Right renal pelvis (tissue), 4 donors: ENCODE measurements around the gene CYP24A1. TPM values are rescaled to one million over a fixed set of nuclear protein-coding genes. Genes with fewer than 3 reads are reported as not detected.

Source experiments
- DNase-seq, 4 donors: peaks; one replicate each; pipeline ENCODE4 v3.0.0-alpha.2; 2013; ENCODE audit warnings: low read depth in 4 of 4, low spot score in 3 of 4, missing footprints in 1 of 4
- polyA plus RNA-seq, 4 donors: library from polyadenylated mRNA; unstranded; fragments of 120-200 nt; gene quantifications; one replicate each; pipeline ENCODE4 v1.2.1, GENCODE V29; 2013; ENCODE audit not compliant: insufficient read length in 4 of 4

The CYP24A1 gene
- polyA plus RNA-seq, 4 donors, result 1.2 to 4.2 (median 2.8) TPM

GRCh38 chr20:54116550-54117235 is 57.1 kb downstream of the CYP24A1 start:
- no peak for DNase-seq

- no peak for DNase-seq
Measured at GRCh38 chr20:54115172-54115854, 58.5 kb downstream of the CYP24A1 start.

GRCh38 chr20:54114109-54114508 is 59.7 kb downstream of the CYP24A1 start:
- DNase-seq, result no peak

- no peak for DNase-seq
Measured at GRCh38 chr20:54113566-54113965, 60.2 kb downstream of the CYP24A1 start.

GRCh38 chr20:54112221-54112884 is 61.4 kb downstream of the CYP24A1 start:
- DNase-seq, result no peak

GRCh38 chr20:54111460-54111859 is 62.3 kb downstream of the CYP24A1 start:
- no peak for DNase-seq

- no peak for DNase-seq
Measured at GRCh38 chr20:54110457-54110856, 63.3 kb downstream of the CYP24A1 start.

- DNase-seq, result no peak
Measured at GRCh38 chr20:54110041-54110440, 63.7 kb downstream of the CYP24A1 start.

- no peak for DNase-seq
Measured at GRCh38 chr20:54108817-54109216, 65.0 kb downstream of the CYP24A1 start.

- no peak for DNase-seq
Measured at GRCh38 chr20:54108326-54108642, 65.5 kb downstream of the CYP24A1 start.

GRCh38 chr20:54107600-54108325 is 66.0 kb downstream of the CYP24A1 start:
- DNase-seq, result no peak

GRCh38 chr20:54107181-54107580 is 66.6 kb downstream of the CYP24A1 start:
- DNase-seq, result no peak

GRCh38 chr20:54106162-54106561 is 67.6 kb downstream of the CYP24A1 start:
- DNase-seq, result no peak

GRCh38 chr20:54105653-54106052 is 68.1 kb downstream of the CYP24A1 start:
- DNase-seq, result no peak

- DNase-seq, result no peak
Measured at GRCh38 chr20:54104781-54105180, 69.0 kb downstream of the CYP24A1 start.

GRCh38 chr20:54103762-54104600 is 69.8 kb downstream of the CYP24A1 start:
- DNase-seq, result no peak
